CD4-positive, alpha-beta T cell treated with Interleukin-12 subunit alpha and Interleukin-12 subunit beta, for 1 hour (primary cell): Measurements from ENCODE around the gene FAM50A.

Experiments
- DNase-seq: peaks from one replicate; pipeline ENCODE4 v3.0.0-alpha.2; 2020

Gene FAM50A

DNA sequence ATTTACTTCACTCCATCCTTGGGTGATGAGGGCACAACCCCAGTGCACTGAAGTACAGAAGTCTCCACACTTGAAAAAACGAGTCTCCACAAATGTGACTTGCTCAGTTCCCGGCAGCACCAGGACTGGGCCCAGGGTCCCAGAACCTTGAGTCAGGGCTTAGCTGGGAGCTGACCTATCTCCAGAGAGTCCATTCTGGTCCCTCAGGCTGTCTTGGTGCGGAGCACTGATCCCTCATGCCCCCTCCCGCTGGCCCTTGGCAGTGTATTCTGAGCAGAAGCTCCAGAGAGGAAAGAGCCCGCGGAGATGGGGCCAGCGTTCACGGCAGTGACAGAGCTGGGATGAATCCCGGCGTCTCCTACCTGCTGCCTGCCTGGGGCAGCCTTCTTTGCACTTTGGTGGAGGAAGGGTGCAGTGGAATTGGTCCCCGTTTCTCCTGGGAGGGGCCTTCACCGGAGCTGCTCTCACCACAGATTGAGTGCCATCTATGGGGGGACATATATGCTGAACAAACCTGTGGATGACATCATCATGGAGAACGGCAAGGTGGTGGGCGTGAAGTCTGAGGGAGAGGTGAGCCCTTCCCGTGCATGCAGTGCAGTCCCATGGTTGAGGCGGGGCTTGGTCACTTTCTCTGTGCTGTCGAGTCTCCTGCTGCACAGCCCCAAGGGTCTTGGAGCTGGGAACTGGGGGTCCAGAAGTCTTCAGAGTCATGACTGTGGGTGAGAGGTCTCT, 3.2 kb upstream of the FAM50A start:
- no peak for DNase-seq

- peak; percentile 27 for DNase-seq
These were observed 2.4 kb upstream of the FAM50A start for GRCh38 chrX:154441564-154441963.

DNA sequence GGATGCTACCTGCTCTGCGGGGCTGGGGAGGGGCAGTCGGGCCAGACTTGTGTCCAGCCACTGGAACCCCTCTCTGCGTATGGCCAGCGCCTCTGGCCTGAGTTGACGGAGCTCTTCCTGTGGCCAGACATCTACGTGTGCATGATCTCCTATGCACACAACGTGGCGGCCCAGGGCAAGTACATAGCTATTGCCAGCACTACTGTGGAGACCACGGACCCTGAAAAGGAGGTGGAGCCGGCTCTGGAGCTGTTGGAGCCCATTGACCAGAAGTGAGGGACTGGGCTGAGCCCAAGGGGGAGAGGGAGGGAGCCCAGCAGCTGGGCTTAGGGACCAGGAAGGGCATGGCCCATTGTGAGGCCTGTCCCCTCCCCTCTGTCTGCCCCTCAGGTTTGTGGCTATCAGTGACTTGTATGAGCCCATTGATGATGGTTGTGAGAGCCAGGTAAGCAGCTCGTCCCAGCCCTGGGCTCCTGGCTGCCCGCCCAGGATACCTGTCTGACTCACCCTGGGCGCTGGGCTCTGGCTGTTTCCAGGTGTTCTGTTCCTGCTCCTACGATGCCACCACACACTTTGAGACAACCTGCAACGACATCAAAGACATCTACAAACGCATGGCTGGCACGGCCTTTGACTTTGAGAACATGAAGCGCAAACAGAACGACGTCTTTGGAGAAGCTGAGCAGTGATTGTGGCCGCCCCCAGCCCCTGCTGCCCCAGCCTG, 1.8 kb upstream of the FAM50A start:
- DNase-seq: no peak

- DNase-seq: no peak
These were observed 446 bp upstream of the FAM50A start for GRCh38 chrX:154443479-154443910.

DNA sequence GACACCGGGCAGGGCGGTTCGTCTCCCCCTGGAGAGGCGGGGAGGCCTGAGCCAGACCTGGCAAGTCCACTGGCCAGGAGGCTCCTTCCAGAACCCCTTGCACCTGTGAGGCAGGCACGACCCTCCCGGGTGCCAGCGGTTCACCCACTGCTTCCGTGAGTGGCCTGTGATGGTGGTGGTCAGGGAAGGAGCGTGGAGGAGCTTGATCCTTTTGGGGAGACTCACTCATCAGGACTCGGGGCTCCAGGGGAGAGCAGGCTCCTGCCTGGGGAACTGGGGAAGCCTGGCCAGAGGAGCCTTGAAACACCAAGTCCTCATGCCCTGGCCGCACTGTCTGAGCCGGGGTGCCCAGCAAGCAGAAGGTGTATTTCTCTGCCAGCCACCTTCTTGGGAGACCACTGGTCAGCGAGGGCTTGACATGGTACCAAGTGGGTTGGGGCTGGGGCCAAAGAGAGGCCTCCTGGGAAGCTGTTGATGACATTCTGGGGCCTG, 860 bp downstream of the FAM50A start:
- DNase-seq: no peak

DNA sequence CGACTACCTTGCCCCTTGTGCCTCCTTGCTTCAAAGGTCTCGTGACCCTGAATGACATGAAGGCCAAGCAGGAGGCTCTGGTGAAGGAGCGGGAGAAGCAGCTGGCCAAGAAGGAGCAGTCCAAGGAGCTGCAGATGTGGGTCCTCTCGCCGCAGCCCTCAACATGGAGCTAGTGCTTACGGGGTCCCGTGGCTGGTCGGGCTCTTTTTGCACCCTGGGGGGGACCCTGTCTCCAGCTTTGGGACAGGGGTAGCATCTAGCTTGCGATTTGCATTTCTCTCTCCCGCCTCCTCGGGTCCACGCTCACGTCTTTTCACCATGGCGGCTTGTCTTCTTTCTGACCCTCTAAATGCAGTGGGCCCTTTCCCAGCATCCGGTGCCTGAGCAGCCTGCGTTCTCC, 1.8 kb downstream of the FAM50A start:
- no peak for DNase-seq

DNA sequence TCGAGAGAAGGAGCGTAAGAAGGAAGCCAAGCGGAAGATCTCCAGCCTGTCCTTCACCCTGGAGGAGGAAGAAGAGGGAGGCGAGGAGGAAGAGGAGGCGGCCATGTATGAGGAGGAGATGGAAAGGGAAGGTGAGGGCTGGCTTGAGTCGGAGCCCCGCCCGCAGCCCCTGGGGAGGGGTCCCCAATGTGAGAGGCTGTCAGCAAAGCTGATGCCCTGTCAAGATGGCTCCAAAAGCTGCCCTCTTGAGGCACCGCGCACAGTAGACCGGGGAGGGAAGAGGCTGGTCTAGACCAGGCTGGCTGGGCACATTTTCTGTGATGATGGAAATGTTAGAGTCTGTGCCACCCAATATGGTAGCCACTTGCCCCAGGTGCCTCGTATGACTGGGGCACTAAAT, 2.5 kb downstream of the FAM50A start:
- no peak for DNase-seq

- no peak for DNase-seq
These were observed 4.5 kb downstream of the FAM50A start for GRCh38 chrX:154448484-154448883.

DNA sequence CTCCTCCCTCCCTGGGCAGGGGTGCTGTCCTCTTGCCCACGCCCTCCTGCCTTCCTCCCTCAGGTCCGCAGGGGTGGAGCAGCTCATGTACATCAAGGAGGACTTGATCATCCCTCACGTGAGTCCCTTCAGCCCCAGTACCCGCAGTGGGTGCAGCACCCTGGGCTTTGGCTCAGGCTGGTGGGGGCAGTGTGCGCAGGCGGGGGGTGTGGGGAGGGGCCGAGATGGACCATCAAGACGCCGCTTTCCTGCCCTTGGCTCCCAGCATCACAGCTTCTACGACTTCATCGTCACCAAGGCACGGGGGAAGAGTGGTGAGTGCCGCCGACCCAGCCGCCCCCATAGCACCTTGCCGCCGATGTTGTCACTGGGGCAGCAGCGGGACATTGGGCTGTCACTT, 5.7 kb downstream of the FAM50A start:
- DNase-seq: no peak

DNA sequence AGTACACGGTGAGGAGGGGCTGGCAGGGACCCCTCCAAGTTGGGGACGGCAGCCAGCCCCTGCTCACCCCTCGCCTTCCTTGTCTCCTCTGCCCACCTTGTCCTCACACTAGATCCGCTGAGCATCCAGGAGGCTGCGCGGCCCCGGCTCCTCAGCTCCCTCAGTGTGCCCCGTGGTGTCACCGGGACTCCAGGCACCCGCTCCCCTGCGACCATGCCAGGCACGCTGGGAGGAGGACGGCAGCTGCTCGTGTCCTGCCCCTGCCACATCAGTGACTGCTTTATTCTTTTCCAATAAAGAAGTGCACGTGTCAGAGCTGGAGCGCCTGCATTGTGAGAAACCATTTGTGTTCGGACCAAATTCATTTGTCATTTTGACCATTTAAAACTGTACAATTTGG, 6.4 kb downstream of the FAM50A start:
- no peak for DNase-seq

- DNase-seq: no peak
These were observed 8.9 kb downstream of the FAM50A start for GRCh38 chrX:154452823-154453222.

GRCh38 chrX:154457491-154458115, 13.7 kb downstream of the FAM50A start:
- peak; percentile 78 for DNase-seq

- peak; percentile 79 for DNase-seq
These were observed 14.4 kb downstream of the FAM50A start, which contains the start of gene PLXNA3 for GRCh38 chrX:154458116-154458953. PLXNA3 (plus strand) TSS chrX:154458281; CDS start chrX:154460184, 1,903 bp downstream.

- DNase-seq: no peak
These were observed 15.2 kb downstream of the FAM50A start for GRCh38 chrX:154458954-154459778.

DNA sequence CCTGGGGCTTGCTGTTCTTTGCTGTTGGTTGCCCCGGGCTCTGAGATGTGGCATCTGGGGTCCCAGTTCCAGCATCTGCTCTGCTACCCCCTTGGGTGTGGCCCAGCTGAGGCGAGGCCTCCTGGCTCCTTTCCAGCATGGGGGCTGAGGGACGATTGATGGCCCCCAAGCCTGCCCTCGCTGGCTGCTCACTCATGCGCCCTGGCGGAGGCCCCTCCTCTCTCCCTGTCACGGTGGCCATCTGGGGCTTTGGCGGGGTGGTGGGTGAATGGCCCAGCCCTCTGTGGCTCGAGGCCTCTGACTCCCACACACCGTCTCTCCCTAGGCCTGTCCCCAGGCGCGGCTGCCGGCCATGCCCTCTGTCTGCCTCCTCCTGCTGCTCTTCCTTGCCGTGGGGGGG, 15.9 kb downstream of the FAM50A start:
- no peak for DNase-seq

GRCh38 chrX:154460326-154460725, 16.4 kb downstream of the FAM50A start:
- no peak for DNase-seq

DNA sequence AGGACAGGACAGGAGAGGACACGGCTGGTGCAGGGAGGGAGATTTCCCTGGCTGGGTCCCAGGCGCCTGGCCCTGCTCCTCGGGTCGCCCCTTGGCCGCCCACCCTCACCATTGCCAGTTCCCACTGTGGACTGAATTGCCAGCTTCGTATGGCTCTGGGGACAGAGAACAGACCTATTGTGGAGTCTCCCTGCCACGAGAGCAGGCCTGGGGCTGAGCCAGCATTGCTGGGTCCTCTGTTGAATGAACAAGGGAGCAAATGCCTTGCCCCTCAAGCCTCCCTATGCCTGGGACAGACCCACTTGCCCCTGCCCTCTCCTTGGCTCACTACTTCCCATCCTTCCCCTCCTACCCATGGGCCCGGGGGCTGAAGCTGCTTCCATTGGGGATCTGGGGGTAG, 18.5 kb downstream of the FAM50A start:
- no peak for DNase-seq

DNA sequence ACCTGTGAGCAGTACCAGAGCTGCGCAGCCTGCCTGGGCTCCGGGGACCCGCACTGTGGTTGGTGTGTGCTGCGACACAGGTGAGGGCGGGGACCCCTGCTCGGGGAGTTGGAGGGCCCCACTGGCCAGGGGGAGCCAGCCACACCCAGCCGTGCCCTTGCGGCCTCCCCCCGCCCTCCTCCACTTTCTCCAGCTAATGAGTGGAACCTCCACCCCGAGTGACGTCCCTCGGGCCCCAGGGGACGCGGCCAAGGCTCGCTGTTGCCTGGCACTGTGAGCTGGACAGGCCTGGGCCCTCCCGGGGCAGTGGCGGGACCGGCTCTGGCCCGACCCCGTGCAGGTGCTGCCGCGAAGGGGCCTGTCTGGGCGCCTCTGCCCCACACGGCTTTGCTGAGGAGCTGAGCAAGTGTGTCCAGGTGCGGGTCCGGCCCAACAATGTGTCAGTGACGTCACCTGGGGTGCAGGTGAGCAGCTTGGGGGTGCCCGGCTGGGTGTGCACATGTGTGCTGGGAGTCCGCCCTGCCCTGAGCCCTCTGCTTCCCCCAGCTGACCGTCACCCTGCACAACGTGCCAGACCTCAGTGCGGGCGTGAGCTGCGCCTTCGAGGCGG, 19.8 kb downstream of the FAM50A start:
- DNase-seq: no peak

DNA sequence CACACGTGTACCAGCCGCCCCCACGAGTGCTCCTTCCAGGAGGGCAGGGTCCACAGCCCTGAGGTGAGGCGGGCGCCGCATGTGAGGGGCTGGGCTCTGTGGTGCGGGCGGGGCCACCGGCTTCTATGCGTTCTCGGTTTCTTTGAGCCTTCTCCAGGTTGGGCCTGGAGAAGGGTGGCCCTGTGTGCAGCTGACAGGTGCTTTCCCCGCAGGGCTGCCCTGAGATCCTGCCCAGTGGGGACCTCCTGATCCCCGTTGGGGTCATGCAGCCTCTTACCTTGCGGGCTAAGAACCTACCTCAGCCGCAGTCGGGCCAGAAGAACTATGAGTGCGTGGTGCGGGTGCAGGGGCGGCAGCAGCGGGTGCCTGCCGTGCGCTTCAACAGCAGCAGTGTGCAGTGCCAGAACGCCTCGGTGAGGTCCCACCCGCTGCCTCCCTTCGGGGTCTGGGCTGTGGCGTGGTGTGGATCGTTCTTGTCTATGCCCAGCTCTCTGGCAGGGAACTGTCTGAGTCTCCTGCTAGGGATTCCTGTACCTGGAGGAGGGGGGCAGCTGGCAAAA, 20.9 kb downstream of the FAM50A start:
- no peak for DNase-seq

GRCh38 chrX:154465601-154466000, 21.7 kb downstream of the FAM50A start:
- DNase-seq: no peak

DNA sequence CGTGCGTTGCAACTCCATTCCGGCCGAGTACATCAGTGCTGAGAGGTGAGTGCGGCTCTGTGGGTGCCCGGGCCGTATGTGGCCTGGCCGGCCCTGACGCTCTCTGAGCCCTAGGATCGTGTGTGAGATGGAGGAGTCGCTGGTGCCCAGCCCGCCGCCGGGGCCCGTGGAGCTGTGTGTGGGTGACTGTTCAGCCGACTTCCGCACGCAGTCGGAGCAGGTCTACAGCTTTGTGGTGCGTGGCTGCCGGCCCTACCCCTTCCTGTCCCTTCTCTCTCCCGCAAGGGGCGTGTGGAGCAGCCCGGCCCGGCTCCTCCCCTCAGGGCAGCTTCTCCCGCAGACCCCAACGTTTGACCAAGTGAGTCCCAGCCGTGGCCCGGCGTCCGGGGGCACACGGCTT, 22.1 kb downstream of the FAM50A start:
- DNase-seq: no peak
